HL-60 (cell line): ENCODE data around the gene DTYMK.

Experiments used
- DNase-seq, 2 experiments: peaks; one replicate each; pipeline ENCODE4 v3.0.0-alpha.2; 2010 to 2020; ENCODE audit warnings: low read depth in 1 of 2, low spot score in 1 of 2
- H3K27ac ChIP-seq: fragments of 250-450 bp; sonication (Bioruptor Pico); replicated peaks from 2 replicates; pipeline ENCODE4 v1.5.1; 2020; ENCODE audit warnings: mild to moderate bottlenecking, moderate library complexity
- H3K27me3 ChIP-seq: fragments of 250-450 bp; sonication (Bioruptor Pico); 2 replicates; pipeline ENCODE4 v1.5.1; 2021; ENCODE audit warnings: mild to moderate bottlenecking, moderate library complexity; ENCODE audit not compliant: insufficient read depth, poor library complexity, severe bottlenecking
- H3K4me3 ChIP-seq: replicated peaks from 2 replicates; pipeline ENCODE4 v1.5.1; 2011; ENCODE audit warnings: mild to moderate bottlenecking, control low read depth, low read length; ENCODE audit not compliant: insufficient read depth
- GABPA ChIP-seq: IDR thresholded peaks from 2 replicates; pipeline ENCODE4 v1.6.1; 2012; ENCODE audit warnings: low read depth
- POLR2AphosphoS5 ChIP-seq: IDR thresholded peaks from 2 replicates; pipeline ENCODE4 v1.6.1; 2012; ENCODE audit warnings: low read depth
- SPI1 ChIP-seq: IDR thresholded peaks from 2 replicates; pipeline ENCODE4 v1.6.1; 2012; ENCODE audit warnings: low read depth, mild to moderate bottlenecking, borderline replicate concordance
- TF ChIP-seq, protein P1 (sequence below): IDR thresholded peaks from one replicate; pipeline ENCODE4 v1.5.1; 2011; ENCODE audit warnings: low read length, control low read depth, inconsistent platforms; ENCODE audit not compliant: insufficient read depth
- TF ChIP-seq, protein P2 (sequence below): IDR thresholded peaks from 2 replicates; pipeline ENCODE4 v1.6.1; 2012; ENCODE audit warnings: low read depth; ENCODE audit not compliant: insufficient replicate concordance

The DTYMK gene

DNA sequence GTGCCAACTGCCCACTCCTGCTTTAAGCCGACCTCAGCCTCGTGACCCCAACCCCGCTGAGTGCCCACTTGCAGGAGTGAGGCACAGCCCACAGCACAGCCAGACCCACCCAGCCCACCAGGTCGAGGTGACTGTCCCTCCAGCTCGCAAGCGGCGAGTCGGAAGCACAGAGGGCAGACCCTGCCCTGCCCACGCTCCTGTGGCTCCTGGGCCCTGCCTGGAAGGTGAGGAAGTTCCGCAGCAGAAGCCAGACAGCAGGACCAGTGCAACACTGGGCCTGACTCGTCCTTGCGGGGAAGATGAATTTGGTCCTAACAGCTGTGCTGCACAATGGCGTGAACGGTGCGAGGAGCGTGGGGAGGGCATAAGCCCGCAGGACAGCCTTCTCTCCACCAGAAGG, 9.9 kb downstream of the DTYMK start:
- H3K27me3 ChIP-seq = no peaks in the 10 kb centered on the region
- DNase-seq = no peak
- no peak overlapping the region for H3K4me3 ChIP-seq
- TF ChIP-seq, protein P1, sequence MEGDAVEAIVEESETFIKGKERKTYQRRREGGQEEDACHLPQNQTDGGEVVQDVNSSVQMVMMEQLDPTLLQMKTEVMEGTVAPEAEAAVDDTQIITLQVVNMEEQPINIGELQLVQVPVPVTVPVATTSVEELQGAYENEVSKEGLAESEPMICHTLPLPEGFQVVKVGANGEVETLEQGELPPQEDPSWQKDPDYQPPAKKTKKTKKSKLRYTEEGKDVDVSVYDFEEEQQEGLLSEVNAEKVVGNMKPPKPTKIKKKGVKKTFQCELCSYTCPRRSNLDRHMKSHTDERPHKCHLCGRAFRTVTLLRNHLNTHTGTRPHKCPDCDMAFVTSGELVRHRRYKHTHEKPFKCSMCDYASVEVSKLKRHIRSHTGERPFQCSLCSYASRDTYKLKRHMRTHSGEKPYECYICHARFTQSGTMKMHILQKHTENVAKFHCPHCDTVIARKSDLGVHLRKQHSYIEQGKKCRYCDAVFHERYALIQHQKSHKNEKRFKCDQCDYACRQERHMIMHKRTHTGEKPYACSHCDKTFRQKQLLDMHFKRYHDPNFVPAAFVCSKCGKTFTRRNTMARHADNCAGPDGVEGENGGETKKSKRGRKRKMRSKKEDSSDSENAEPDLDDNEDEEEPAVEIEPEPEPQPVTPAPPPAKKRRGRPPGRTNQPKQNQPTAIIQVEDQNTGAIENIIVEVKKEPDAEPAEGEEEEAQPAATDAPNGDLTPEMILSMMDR = no peak
- TF ChIP-seq GABPA = no peak
- TF ChIP-seq, protein P2, sequence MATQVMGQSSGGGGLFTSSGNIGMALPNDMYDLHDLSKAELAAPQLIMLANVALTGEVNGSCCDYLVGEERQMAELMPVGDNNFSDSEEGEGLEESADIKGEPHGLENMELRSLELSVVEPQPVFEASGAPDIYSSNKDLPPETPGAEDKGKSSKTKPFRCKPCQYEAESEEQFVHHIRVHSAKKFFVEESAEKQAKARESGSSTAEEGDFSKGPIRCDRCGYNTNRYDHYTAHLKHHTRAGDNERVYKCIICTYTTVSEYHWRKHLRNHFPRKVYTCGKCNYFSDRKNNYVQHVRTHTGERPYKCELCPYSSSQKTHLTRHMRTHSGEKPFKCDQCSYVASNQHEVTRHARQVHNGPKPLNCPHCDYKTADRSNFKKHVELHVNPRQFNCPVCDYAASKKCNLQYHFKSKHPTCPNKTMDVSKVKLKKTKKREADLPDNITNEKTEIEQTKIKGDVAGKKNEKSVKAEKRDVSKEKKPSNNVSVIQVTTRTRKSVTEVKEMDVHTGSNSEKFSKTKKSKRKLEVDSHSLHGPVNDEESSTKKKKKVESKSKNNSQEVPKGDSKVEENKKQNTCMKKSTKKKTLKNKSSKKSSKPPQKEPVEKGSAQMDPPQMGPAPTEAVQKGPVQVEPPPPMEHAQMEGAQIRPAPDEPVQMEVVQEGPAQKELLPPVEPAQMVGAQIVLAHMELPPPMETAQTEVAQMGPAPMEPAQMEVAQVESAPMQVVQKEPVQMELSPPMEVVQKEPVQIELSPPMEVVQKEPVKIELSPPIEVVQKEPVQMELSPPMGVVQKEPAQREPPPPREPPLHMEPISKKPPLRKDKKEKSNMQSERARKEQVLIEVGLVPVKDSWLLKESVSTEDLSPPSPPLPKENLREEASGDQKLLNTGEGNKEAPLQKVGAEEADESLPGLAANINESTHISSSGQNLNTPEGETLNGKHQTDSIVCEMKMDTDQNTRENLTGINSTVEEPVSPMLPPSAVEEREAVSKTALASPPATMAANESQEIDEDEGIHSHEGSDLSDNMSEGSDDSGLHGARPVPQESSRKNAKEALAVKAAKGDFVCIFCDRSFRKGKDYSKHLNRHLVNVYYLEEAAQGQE = no peak
- peak; percentile 32; the same call in 1 of the 2 replicates for TF ChIP-seq POLR2AphosphoS5
- TF ChIP-seq SPI1 = no peak
- no peak overlapping the region for H3K27ac ChIP-seq

DNA sequence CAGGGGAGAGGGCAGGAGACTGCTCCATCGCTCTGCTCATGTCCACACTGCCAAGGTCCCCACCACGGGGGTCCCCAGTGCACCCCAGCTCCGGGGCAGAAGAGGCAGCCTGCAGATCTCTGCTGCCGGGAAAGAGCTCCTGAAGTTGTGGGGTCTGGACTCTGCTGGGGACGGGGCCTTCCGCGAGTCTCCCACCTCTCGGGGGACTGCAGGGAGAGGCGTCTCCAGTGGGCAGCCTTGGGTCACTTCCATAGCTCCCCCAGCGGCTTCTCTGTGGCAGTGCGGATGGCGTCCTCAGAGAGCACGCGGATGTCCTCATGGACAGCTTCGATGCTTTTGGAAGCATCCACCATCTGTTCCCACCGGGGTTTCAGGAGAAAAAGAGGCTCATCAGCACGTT, 10.7 kb downstream of the DTYMK start:
- DNase-seq = no peak
- TF ChIP-seq GABPA (no peak), SPI1 (no peak), POLR2AphosphoS5 (no peak)
- TF ChIP-seq, protein P1 = no peak
- TF ChIP-seq, protein P2 = no peak
- H3K27ac ChIP-seq = no peak overlapping the region
- no peaks in the 10 kb centered on the region for H3K27me3 ChIP-seq
- no peak overlapping the region for H3K4me3 ChIP-seq

DNA sequence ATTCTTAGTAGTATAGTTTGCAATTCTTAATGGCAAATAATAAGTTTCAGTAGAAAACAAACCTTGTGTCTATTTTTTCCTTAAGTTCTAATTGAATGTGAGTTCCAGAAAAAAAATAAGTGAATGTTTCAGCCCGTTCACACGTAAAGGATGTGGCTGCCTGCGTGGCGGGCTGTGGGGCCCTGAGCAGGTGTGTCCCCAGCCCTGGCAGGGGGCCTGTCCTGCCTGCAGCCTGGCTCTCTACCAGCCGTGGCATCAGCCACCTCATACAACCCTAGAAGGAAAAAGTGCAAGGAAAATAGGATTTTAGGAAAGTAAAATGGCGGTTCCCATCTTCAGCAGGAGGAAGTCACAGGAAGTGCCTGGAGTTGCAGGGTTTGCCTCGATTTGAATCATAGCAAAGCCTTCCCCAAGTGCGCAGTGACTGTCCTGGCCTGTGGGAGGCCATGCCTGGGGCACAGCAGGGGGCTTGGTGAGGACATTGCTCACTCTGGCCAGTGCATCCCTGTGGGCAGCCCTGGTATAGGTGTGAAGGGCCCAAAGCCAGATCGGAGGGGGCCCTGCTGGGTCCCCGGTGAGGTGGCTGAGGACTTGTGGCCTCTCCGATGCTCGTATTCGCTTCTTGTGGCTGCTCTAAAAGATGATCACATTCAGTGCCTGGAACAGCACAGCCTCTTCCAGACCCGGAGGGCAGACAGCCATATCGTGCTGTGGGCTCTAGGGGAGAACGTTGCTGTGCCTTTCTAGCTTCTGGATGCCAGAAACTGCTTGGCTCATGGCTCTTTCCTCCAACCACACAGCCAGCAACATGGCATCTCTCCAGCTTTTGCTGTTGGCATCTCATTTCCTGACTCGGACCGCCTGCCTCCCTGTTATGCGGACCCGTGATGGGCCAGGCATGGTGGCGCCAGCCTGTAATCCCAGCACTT, 12.6 kb downstream of the DTYMK start:
- TF ChIP-seq, protein P1 = no peak
- TF ChIP-seq, protein P2 = no peak
- no peak for TF ChIP-seq SPI1
- TF ChIP-seq POLR2AphosphoS5 = no peak
- TF ChIP-seq GABPA = no peak
- Histone ChIP-seq H3K4me3 (no peak overlapping the region), H3K27me3 (no peaks in the 10 kb centered on the region), H3K27ac (no peak overlapping the region)
- DNase-seq = no peak
